ENCODE data around the gene APOC1.

DNA sequence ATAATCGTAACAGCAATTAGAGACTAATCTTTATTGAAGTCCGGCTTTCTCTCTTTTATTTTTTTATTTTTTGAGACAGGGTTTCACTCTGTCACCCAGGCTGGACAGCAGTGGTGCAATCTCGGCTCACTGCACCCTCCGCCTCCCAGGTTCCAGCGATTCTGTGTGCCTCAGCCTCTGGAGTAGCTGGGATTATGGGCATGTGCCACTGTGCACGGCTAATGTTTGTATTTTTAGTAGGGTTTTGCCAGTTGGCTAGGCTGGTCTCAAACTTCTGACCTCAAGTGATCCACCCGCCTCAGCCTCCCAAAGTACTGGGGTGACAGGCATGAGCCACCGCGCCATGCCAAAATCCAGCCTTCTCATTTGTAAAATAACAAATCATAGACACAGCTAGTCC is 35.1 kb downstream of the APOC1 start:
- TF ChIP-seq EZH2phosphoT487 (IDR thresholded peaks at IDR 0.05; ENCODE audit: insufficient read depth, low read depth) (no peak), EZH2 (IDR thresholded peaks at IDR 0.05; ENCODE audit: insufficient read depth, poor library complexity, severe bottlenecking) (no peak)
